K562 (cell line): ENCODE data around the gene NOL4L. TPM values are rescaled to one million over a fixed set of nuclear protein-coding genes. Genes with fewer than 3 reads are reported as not detected.

Experiments
- ATAC-seq: fragments of 200-7000 bp; cut with Tn5 transposase; 3 replicates; pipeline ENCODE4 v1.9.1; 2020; ENCODE audit warnings: moderate library complexity
- BruUV-seq: library from RNA; stranded (reverse); fragments of 400-500 nt; replicated peaks from 2 replicates; lab custom pipeline; 2021; lab: Mats Ljungman, UMichigan
- CTCF ChIA-PET: fragments of 300-600 bp; formaldehyde crosslinking; extraction: SDS; loops from one replicate; lab custom pipeline; 2021; ENCODE audit warnings: low intra/inter-chr PET ratio; lab: Yijun Ruan, JAX
- POLR2A ChIA-PET: fragments of 300-600, 350-650 bp; sonication (Branson Sonifier 250); formaldehyde crosslinking; extraction: SDS; loops from one replicate; lab custom pipeline; 2021; ENCODE audit warnings: antibody characterized with exemption, inconsistent platforms; lab: Yijun Ruan, JAX
- DNase-seq, 4 experiments: peaks; one replicate each; pipeline versions ENCODE4 v3.0.0 to v3.0.0-alpha.2; 2011 to 2018; ENCODE audit warnings: low spot score in 3 of 4, mixed read lengths in 3 of 4; ENCODE audit errors: extremely low read depth in 1 of 4
- FAIRE-seq: peaks from 2 replicates; lab custom pipeline; 2011; peaks lifted over from hg19 to GRCh38; lab: Jason Lieb, UNC
- H2AFZ ChIP-seq: 2 replicates; pipeline ENCODE4 v1.6.0; 2011; ENCODE audit warnings: low read depth, low read length, control low read depth, inconsistent platforms
- H3K27ac ChIP-seq: fragments of 200-600 bp; 3 replicates; pipeline ENCODE4 v1.8.0; 2011; ENCODE audit warnings: low read depth, mild to moderate bottlenecking, control low read depth, inconsistent platforms, low read length, moderate library complexity, mixed read lengths; ENCODE audit errors: extremely low read depth
- H3K27me3 ChIP-seq, 2 experiments: fragments of 300-600 bp in 1 of 2; 2 replicates in 1 of 2; 3 replicates in 1 of 2; pipeline versions ENCODE4 v1.6.0 to v1.8.0; 2011; ENCODE audit warnings: inconsistent platforms in 2 of 2, low read length in 2 of 2, mild to moderate bottlenecking in 1 of 2, mixed read lengths in 1 of 2, moderate library complexity in 1 of 2; ENCODE audit not compliant: control insufficient read depth in 2 of 2, insufficient read depth in 2 of 2
- H3K36me3 ChIP-seq: fragments of 300-600 bp; 3 replicates; pipeline ENCODE4 v1.8.0; 2011; ENCODE audit warnings: mild to moderate bottlenecking, low read length, inconsistent platforms; ENCODE audit not compliant: control insufficient read depth, insufficient read depth
- H3K4me1 ChIP-seq, 2 experiments: fragments of 200-600 bp in 1 of 2; replicated peaks in 1 of 2; 2 replicates in 1 of 2; 3 replicates in 1 of 2; pipeline versions ENCODE4 v1.5.1 to v1.8.0; 2011; ENCODE audit warnings: inconsistent platforms in 2 of 2, low read length in 2 of 2, mild to moderate bottlenecking in 1 of 2, mixed read lengths in 1 of 2, moderate library complexity in 1 of 2; ENCODE audit not compliant: control insufficient read depth in 2 of 2, insufficient read depth in 2 of 2
- H3K4me2 ChIP-seq: 2 replicates; pipeline ENCODE4 v1.6.1; 2011; ENCODE audit warnings: low read length, control low read depth, inconsistent platforms, mixed read lengths; ENCODE audit not compliant: insufficient read depth
- H3K4me3 ChIP-seq: fragments of 200-600 bp; sonication (generic), shearing (Covaris generic); 2 replicates; pipeline ENCODE4 v1.5.1; 2016; ENCODE audit warnings: control low read depth, inconsistent platforms
- H3K79me2 ChIP-seq: fragments of 200-600 bp; 3 replicates; pipeline ENCODE4 v1.8.0; 2011; ENCODE audit warnings: low read length, inconsistent platforms; ENCODE audit not compliant: control insufficient read depth, insufficient read depth
- H3K9ac ChIP-seq, 2 experiments: 2 replicates each; pipeline versions ENCODE4 v1.6.0 to v1.6.1; 2011; ENCODE audit warnings: low read depth in 2 of 2, low read length in 2 of 2, control low read depth in 1 of 2, inconsistent platforms in 1 of 2, mild to moderate bottlenecking in 1 of 2, mixed read lengths in 1 of 2; ENCODE audit not compliant: insufficient read depth in 1 of 2
- H3K9me1 ChIP-seq: one replicate; pipeline ENCODE4 v1.6.0; 2011; ENCODE audit warnings: inconsistent platforms, mild to moderate bottlenecking, low read length, moderate library complexity; ENCODE audit not compliant: control insufficient read depth, insufficient read depth
- H3K9me3 ChIP-seq: replicated peaks from 2 replicates; pipeline ENCODE4 v1.5.1; 2011; ENCODE audit warnings: low read depth, low read length, inconsistent platforms; ENCODE audit not compliant: control insufficient read depth, insufficient read depth
- H4K20me1 ChIP-seq: replicated peaks from 2 replicates; pipeline ENCODE4 v1.6.1; 2011; ENCODE audit warnings: low read length, inconsistent platforms, mixed read lengths; ENCODE audit not compliant: control insufficient read depth, insufficient read depth
- DMBX1 ChIP-seq: fragments of 250-450 bp; sonication (Bioruptor Pico); IDR thresholded peaks from 2 replicates; pipeline ENCODE4 v1.8.0; 2022; ENCODE audit warnings: inconsistent platforms, mild to moderate bottlenecking, moderate library complexity, borderline replicate concordance
- JUN ChIP-seq, 2 experiments: sonication (generic) in 1 of 2; formaldehyde crosslinking in 1 of 2; IDR thresholded peaks; 2 replicates each; pipeline versions ENCODE4 v1.6.1 to v1.8.0; 2012 to 2022; ENCODE audit warnings: borderline replicate concordance in 2 of 2, mild to moderate bottlenecking in 2 of 2, improper control_type of control experiment in 1 of 2, low read depth in 1 of 2, low read length in 1 of 2, missing genetic modification reagents in 1 of 2
- KDM1A ChIP-seq, 2 experiments: fragments of 450-650 bp; IDR thresholded peaks; 2 replicates each; pipeline ENCODE4 v1.6.1; 2016; ENCODE audit warnings: mild to moderate bottlenecking in 2 of 2
- MED1 ChIP-seq: sonication (generic); formaldehyde crosslinking; IDR thresholded peaks from 2 replicates; pipeline ENCODE4 v1.8.1; 2023; ENCODE audit warnings: missing genetic modification reagents, borderline replicate concordance
- RFX5 ChIP-seq: IDR thresholded peaks from 2 replicates; pipeline ENCODE4 v1.6.1; 2011; ENCODE audit warnings: low read depth, mild to moderate bottlenecking, improper control_type of control experiment, low read length
- ZEB2 ChIP-seq: fragments of 450-650 bp; IDR thresholded peaks from 2 replicates; pipeline ENCODE4 v1.6.1; 2016
- ZSCAN29 ChIP-seq: fragments of 450-650 bp; IDR thresholded peaks from 2 replicates; pipeline ENCODE4 v1.6.1; 2017
- WGBS: fragments of 100-300 bp; shearing (Covaris generic); methylation state at CpG from one replicate; pipeline ENCODE4 v1.1.6; 2016; ENCODE audit warnings: low coverage, mixed read lengths; ENCODE audit not compliant: insufficient coverage; ENCODE audit errors: missing lambda C conversion rate; 5-methylcytosine and 5-hydroxymethylcytosine counted together
- in situ Hi-C: fragments of 300-500 bp; cut with MboI; formaldehyde crosslinking; loops from 4 replicates; pipeline ENCODE4 v1.15.0; 2018; ENCODE audit warnings: inconsistent platforms, mixed read lengths
- intact Hi-C: fragments of 100-400 bp; cut with micrococcal nuclease; formaldehyde crosslinking; loops from 2 replicates; pipeline ENCODE4 v1.14.2; 2022
- polyA plus RNA-seq, 8 experiments: library from polyadenylated mRNA; depleted of rRNA in 4 of 8; stranded (reverse) in 5 of 8; unstranded in 3 of 8; fragments of >200 nt; fragmentation: Nextera tagmentation in 2 of 8; fragmentation: Illumina TruSeq in 1 of 8; extraction: Ambion mirVana in 2 of 8; extraction: Trizol in 1 of 8; gene quantifications; 2 replicates each; pipeline versions ENCODE4 v1.2.1 to v1.2.3, GENCODE V29; 2011 to 2014; ENCODE audit warnings: inconsistent platforms in 1 of 8, missing spikeins in 1 of 8
- total RNA-seq, 7 experiments: library from RNA; depleted of rRNA in 6 of 7; stranded (reverse); fragments of >200 nt in 6 of 7; fragmentation: Illumina TruSeq in 2 of 7; extraction: Trizol in 2 of 7; gene quantifications; 2 replicates each; pipeline versions ENCODE4 v1.2.1 to v1.2.3, GENCODE V29; 2011 to 2021; ENCODE audit warnings: low replicate concordance in 1 of 7
- TF ChIP-seq, protein P1 (sequence below): fragments of 250-450 bp; sonication (Bioruptor Pico); IDR thresholded peaks from 2 replicates; pipeline ENCODE4 v1.9.0; 2021; ENCODE audit warnings: mild to moderate bottlenecking, inconsistent platforms
- TF ChIP-seq, protein P2 (sequence below), 2 experiments: fragments of 450-650 bp; conservative IDR thresholded peaks; 2 replicates each; pipeline ENCODE4 v1.6.1; 2017; ENCODE audit warnings: mild to moderate bottlenecking in 2 of 2, moderate library complexity in 2 of 2

The NOL4L gene
- total and polyA plus RNA-seq, 9 of the 15 experiments (the other 6 are each of a cell fraction or from before 2014, with no cell fraction given): 5.1 to 36.2 (median 13.6) TPM

DNA sequence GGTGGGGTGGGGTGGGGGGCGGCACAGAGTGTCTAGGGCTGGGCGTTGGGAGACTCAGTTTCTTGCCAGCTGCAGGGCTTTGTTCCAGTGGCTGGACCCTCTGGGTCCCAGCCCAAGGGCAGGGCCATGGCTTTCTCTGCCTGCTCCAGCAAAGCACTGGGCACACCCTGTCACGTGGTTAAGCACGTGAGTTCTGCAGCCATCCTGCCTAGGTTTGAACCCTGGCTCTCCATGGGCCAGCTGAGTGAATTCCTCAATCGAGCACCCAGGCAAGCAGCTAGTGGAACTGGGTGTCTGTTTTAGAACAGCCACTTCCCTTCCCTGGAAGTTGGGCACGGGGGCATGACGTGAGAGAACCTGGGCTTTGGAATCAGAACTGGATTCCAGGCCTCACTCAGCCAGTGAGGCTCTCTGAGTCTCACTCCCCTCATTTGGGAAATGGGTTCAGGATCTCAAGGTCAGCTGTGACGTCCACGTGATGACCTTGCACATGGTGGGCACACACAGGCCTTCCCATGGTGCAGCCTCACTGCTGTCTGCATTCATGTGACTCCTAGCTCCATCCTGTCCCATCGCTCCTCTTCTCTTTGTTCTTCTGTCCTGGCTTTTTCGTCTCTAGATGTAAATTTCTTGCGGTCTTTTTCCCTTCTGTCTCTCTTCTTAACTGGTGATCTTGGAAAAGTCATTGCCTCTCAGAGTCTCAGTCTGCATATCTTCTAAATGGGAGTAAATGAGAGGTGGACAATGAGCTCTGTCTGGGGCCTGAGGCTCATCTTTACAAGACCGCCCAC, 45.9 kb downstream of the NOL4L start:
- ATAC-seq (no peak), FAIRE-seq (no peak), DNase-seq (peak in 1 of 4 experiments; percentile 45)
- intact Hi-C loops: loop anchor here (5.0 kb wide), 1 partner anchor 93 kb away; no protein-coding TSS in a partner anchor
- Histone ChIP-seq H3K27me3 (no peaks in the 10 kb centered on the region), H3K4me3 (no peak overlapping the region), H3K9ac (peak overlapping the region; percentile 41 to 90), H3K27ac (peak overlapping the region; percentile 86), H3K79me2 (peaks cover 73% of the 10 kb centered on the region), H3K4me1 (peaks cover 51 to 75% of the 10 kb centered on the region in 2 experiments), H2AFZ (peak overlapping the region; percentile 5; the same call in 1 of the 2 replicates), H4K20me1 (no peaks in the 10 kb centered on the region), H3K4me2 (peak overlapping the region; percentile 39; the same call in 1 of the 2 replicates), H3K9me1 (no peaks in the 10 kb centered on the region), H3K36me3 (peaks cover 14% of the 10 kb centered on the region; the same call in 2 of the 3 replicates), H3K9me3 (no peaks in the 10 kb centered on the region)
- POLR2A ChIA-PET: interaction anchor here (0.6 to 1.6 kb wide), 12 partner anchors 8 to 122 kb away, joined by 3 to 6 read pairs (median 4); no protein-coding TSS in a partner anchor
- in situ Hi-C loops: no loop called here
- BruUV-seq: no TSS peak
- WGBS: 48% methylated on average over 11 of the region's 13 CpGs
- CTCF ChIA-PET: no interaction called here
- TF ChIP-seq MED1 (no peak), KDM1A (IDR thresholded peaks at IDR 0.05) (peak; percentile 73 to 81), ZEB2 (no peak), ZSCAN29 (no peak), JUN (IDR thresholded peaks at IDR 0.05; ENCODE audit: borderline replicate concordance, low read depth, low read length) (no peak), JUN (CRISPR knock-in tag; IDR thresholded peaks at IDR 0.05; ENCODE audit: borderline replicate concordance) (no peak), DMBX1 (CRISPR knock-in tag) (peak; percentile 27; the same call in 1 of the 2 replicates), RFX5 (no peak)
- TF ChIP-seq, protein P1, sequence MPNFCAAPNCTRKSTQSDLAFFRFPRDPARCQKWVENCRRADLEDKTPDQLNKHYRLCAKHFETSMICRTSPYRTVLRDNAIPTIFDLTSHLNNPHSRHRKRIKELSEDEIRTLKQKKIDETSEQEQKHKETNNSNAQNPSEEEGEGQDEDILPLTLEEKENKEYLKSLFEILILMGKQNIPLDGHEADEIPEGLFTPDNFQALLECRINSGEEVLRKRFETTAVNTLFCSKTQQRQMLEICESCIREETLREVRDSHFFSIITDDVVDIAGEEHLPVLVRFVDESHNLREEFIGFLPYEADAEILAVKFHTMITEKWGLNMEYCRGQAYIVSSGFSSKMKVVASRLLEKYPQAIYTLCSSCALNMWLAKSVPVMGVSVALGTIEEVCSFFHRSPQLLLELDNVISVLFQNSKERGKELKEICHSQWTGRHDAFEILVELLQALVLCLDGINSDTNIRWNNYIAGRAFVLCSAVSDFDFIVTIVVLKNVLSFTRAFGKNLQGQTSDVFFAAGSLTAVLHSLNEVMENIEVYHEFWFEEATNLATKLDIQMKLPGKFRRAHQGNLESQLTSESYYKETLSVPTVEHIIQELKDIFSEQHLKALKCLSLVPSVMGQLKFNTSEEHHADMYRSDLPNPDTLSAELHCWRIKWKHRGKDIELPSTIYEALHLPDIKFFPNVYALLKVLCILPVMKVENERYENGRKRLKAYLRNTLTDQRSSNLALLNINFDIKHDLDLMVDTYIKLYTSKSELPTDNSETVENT (CRISPR knock-in tag): 0 out of 2 replicates have a peak, but pooled peaks have one; percentile 46
- TF ChIP-seq, protein P2, sequence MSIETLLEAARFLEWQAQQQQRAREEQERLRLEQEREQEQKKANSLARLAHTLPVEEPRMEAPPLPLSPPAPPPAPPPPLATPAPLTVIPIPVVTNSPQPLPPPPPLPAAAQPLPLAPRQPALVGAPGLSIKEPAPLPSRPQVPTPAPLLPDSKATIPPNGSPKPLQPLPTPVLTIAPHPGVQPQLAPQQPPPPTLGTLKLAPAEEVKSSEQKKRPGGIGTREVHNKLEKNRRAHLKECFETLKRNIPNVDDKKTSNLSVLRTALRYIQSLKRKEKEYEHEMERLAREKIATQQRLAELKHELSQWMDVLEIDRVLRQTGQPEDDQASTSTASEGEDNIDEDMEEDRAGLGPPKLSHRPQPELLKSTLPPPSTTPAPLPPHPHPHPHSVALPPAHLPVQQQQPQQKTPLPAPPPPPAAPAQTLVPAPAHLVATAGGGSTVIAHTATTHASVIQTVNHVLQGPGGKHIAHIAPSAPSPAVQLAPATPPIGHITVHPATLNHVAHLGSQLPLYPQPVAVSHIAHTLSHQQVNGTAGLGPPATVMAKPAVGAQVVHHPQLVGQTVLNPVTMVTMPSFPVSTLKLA (conservative IDR thresholded peaks at IDR 0.05): peak; percentile 56 to 68; a peak in 3 of 4 replicates
